Choroid plexus epithelial cell (primary cell): ENCODE measurements around the gene HOXA9.

Source experiments
- DNase-seq: peaks from one replicate; pipeline ENCODE4 v3.0.0-alpha.2; 2010; ENCODE audit warnings: low read depth
- H3K4me3 ChIP-seq: 2 replicates; pipeline ENCODE4 v1.5.1; 2011; ENCODE audit warnings: low read depth, mild to moderate bottlenecking, control low read depth, low read length, moderate library complexity
- TF ChIP-seq, protein P1 (sequence below): conservative IDR thresholded peaks from 2 replicates; pipeline ENCODE4 v1.5.1; 2011; ENCODE audit warnings: low read depth, mild to moderate bottlenecking, control low read depth, inconsistent platforms, low read length, moderate library complexity

Gene HOXA9

DNA sequence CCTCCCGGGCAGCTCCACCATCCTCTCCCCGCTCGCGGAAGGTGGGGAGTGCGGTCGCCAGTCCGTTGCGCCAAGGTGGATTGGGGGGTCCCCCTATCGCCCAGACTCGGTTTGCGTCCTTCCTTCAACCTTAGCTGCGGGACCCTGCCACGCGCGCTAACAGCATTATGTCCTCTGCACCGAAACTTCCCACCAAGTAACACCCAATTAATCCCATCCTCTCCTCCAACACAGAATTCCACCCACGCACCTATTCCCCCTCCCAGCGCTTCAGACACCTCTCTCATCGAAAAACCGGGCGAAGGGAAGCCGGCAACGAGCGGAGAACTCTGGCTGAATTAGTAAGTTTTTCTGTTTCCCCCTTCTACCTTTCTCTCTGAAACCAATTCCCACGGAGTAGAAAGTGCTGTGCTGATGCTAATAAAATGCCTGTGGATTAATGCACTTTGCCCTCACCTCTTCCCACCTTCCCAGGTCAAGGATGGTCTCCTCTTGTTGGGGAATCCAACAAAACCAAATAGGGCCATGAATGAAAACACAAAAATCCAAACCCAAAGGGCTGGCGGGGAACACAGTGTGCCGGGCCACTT lies 13.9 kb downstream of the HOXA9 start:
- no peak for DNase-seq
- H3K4me3 ChIP-seq: no peak overlapping the region
- TF ChIP-seq, protein P1, sequence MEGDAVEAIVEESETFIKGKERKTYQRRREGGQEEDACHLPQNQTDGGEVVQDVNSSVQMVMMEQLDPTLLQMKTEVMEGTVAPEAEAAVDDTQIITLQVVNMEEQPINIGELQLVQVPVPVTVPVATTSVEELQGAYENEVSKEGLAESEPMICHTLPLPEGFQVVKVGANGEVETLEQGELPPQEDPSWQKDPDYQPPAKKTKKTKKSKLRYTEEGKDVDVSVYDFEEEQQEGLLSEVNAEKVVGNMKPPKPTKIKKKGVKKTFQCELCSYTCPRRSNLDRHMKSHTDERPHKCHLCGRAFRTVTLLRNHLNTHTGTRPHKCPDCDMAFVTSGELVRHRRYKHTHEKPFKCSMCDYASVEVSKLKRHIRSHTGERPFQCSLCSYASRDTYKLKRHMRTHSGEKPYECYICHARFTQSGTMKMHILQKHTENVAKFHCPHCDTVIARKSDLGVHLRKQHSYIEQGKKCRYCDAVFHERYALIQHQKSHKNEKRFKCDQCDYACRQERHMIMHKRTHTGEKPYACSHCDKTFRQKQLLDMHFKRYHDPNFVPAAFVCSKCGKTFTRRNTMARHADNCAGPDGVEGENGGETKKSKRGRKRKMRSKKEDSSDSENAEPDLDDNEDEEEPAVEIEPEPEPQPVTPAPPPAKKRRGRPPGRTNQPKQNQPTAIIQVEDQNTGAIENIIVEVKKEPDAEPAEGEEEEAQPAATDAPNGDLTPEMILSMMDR: no peak

DNA sequence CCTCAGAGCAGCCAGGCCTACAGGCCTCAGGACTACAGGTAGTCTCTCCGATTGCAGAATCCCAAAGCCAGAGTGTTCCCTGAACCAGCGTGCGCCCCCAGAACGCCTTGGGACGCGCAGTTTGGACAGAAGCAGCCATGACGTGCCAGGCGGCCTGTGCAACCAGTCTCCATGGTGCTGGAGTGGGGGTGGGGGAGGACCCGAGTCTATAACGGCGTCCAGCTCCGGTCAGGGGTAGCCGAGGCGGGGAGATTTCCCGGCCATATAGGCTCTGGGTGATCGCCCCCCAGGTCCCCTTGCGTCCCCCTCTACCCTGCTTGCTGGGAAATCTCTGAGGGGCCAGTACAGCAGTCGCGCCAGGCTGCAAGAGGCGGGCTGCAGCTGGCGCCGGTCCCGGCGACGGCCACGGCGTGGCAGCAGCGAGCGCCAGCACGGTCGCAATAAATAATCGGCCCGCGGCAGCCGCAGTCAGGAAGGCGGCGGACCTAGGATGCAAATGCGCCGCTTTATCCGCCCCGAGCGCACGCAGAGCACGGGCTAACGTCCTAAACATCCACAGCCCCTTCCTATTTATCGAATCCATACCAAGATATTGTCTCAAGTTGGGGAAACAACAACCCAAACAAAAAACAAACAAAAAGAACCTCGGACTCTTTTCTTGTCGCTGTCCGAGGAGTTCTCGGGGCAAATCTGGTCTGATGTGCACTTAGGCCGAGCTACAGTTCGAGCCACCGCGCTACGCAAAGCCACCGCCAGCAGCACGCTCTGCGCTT lies 14.6 kb downstream of the HOXA9 start:
- TF ChIP-seq, protein P1: peak; percentile 57
- peak; percentile 57 for DNase-seq
- H3K4me3 ChIP-seq: no peak overlapping the region

DNA sequence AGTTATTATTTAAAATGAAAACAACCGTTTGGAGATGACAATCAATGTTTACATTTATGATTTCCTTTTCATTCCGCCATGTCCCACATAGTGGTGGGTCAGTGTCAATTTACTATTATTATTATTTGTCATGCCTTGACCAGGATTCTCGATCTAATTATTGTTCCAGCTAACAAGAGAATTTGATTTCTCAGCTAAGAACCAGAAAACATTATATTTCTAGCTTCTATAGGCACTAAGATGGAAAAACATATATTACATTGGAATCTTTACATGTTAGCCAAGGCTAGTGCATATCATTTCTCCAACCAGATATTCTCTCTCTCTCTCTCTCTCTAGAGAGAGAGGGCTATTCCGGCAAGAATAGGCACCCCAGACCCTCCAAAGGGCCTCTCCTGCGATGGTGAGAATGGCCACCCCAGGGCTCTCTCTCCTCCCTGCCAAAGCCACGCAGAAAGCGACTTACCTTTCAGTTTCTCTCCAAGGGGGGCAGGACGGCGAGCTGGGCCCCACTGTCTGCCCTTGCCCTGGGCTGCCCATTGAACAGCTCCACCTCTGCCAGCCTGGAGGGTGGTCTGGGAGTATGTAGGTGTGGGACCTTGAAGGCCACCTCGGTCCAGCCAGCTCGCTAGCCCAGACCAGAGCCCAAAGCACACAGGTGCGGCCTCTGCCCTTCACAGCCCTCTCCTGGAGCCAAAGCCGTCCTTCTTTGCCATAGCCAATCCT lies 15.3 kb downstream of the HOXA9 start:
- no peak overlapping the region for H3K4me3 ChIP-seq
- TF ChIP-seq, protein P1: no peak
- no peak for DNase-seq

DNA sequence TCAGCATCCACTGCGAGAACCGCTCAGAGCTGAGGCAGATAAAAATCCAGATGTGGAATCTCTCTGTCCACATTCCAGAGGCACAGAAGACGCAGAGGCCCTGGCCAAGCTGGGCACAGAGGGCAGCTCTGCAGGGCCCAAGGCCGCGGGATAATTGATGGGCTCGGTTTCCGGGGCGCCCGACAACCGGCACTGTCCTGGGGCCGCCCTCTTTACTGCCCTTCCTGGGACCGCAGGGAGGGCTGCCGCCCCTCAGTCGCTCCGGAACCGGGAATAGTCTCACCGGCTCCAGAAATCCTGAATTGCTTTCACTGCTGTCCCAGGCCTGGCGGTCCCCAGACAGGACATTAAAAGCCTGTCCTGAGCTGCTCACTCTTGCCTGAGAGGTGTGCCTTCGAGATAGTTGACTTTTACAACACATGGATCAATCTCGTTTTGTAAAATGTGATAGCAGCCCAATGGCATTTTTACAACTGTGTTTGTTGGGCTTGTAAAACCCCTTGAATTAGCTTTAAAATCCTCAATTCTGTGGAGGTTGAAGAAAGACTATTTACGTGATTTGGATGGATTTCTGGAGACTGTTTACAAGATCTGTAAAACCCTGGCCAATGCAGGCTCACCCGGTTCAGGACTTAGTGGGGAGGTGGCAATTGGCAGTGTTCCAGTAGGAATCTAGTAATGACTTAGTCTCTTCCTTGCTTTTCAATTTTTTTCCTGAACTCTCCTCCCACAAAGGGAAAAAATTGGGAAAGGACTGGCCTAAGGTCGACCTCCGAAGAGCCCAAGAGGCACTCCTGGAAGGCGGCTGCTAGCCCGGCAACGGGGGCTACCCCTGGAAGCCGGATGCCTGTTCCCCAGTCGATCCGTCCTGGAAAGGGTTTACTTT lies 16.3 kb downstream of the HOXA9 start:
- no peak for DNase-seq
- TF ChIP-seq, protein P1: no peak
- H3K4me3 ChIP-seq: no peak overlapping the region

DNA sequence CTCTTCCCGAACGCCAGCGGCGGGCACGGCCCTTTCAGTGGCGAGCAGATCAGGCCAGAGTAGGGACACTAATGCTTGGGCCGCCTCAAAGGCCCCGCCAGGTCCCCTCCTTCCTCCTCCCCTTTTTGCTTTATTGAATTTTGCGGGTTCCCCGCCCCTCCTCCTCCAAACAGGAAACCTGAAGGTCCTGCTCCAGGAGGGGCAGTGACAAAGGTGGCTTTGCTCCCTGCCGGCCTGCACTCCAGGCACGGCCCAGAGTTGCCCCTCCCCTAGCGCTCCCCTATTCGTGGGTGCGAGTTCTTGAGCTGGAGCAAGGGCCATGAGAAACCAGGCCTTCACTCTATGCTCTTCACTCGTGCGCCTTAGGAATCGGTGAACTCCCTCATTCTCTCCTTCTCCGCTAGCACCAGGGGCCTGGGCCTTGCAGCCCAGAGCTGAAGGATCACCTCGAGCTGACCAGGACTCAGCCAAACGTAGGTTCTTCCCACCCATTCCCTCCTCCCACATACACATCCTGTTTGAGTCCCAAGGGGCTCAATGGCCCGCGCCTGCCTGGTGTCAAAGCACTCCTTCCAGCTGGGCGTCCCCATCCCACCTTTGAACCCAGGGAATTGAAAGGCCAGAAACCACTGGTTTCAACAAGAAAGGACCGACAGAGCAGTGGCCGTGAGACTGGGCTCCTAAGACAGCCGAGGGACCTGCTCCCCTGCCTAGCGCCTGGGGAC lies 17.1 kb downstream of the HOXA9 start:
- TF ChIP-seq, protein P1: no peak
- no peak overlapping the region for H3K4me3 ChIP-seq
- DNase-seq: no peak
